ENCODE results near the gene VASN. TPM values are rescaled to one million over a fixed set of nuclear protein-coding genes. Genes with fewer than 3 reads are reported as not detected.

Gene VASN
- total and polyA plus RNA-seq, 9 of the 15 experiments (the other 6 are each of a cell fraction or from before 2014, with no cell fraction given), result 0.01 to 2.5 (median 0.41) TPM; not detected in 1

GRCh38 chr16:4425378-4426020 lies 53.9 kb downstream of the VASN start, which contains the start of gene DNAJA3 (continued):
- TF ChIP-seq ZNF518B (CRISPR knock-in tag; IDR thresholded peaks at IDR 0.05) (no peak), ZNF444 (CRISPR knock-in tag; IDR thresholded peaks at IDR 0.05) (no peak), MXD1 (CRISPR knock-in tag; IDR thresholded peaks at IDR 0.05; ENCODE audit: borderline replicate concordance, poor library complexity, severe bottlenecking) (peak; percentile 97), POLR2B (IDR thresholded peaks at IDR 0.05; ENCODE audit: low read depth, partially characterized antibody) (peak; percentile 99), SETDB1 (IDR thresholded peaks at IDR 0.05; ENCODE audit: low read length) (no peak), THAP7 (CRISPR knock-in tag; IDR thresholded peaks at IDR 0.05) (no peak), NR1H2 (CRISPR knock-in tag; IDR thresholded peaks at IDR 0.05) (no peak), TFAP4 (CRISPR knock-in tag; IDR thresholded peaks at IDR 0.05; ENCODE audit: borderline replicate concordance) (peak; percentile 68; the same call in 1 of the 2 replicates), ARID1B (IDR thresholded peaks at IDR 0.05) (no peak; the same call in 1 of the 2 replicates), NEUROD1 (IDR thresholded peaks at IDR 0.05; ENCODE audit: borderline replicate concordance, low read depth, low read length, partially characterized antibody) (no peak), ZNF512 (tag; IDR thresholded peaks at IDR 0.05) (no peak), KDM2B (CRISPR knock-in tag; IDR thresholded peaks at IDR 0.05) (no peak), COPS2 (conservative IDR thresholded peaks at IDR 0.05) (no peak), FOS (IDR thresholded peaks at IDR 0.05; ENCODE audit: extremely low read depth, insufficient read length) (no peak), ELK3 (CRISPR knock-in tag; IDR thresholded peaks at IDR 0.05) (no peak), ZNF583 (CRISPR knock-in tag; IDR thresholded peaks at IDR 0.05) (no peak), HMG20A (CRISPR knock-in tag; conservative IDR thresholded peaks at IDR 0.05) (no peak), ZNF134 (CRISPR knock-in tag; conservative IDR thresholded peaks at IDR 0.05) (no peak), HMG20B (CRISPR knock-in tag; IDR thresholded peaks at IDR 0.05) (no peak), SUPT5H (IDR thresholded peaks at IDR 0.05) (peak; percentile 95), ZNF316 (IDR thresholded peaks at IDR 0.05) (no peak), HNRNPUL1 (IDR thresholded peaks at IDR 0.05; ENCODE audit: low read length) (no peak)

All from K562 (cell line).